Measurements from ENCODE around the gene PRM1. TPM values are rescaled to one million over a fixed set of nuclear protein-coding genes. Genes with fewer than 3 reads are reported as not detected.

PRM1 gene
- total RNA-seq, 1 experiment from 2014 or later, result not detected

GRCh38 chr16:11320170-11320569, 39.0 kb upstream of the PRM1 start:
- no peak for ATAC-seq
- BruUV-seq (replicated peaks), result no TSS peak
- Histone ChIP-seq H3K27me3 (ENCODE audit: control insufficient read depth, insufficient read depth, low read length) (no peaks in the 10 kb centered on the region), H3K9me3 (ENCODE audit: control insufficient read depth, insufficient read depth, low read depth, low read length) (no peaks in the 10 kb centered on the region), H3K4me1 (ENCODE audit: control insufficient read depth, insufficient read depth, low read length) (peaks cover 2% of the 10 kb centered on the region; the same call in 1 of the 2 replicates), H3K36me3 (ENCODE audit: control insufficient read depth, insufficient read depth, low read length) (no peaks in the 10 kb centered on the region), H3K4me3 (ENCODE audit: low read depth in 2 of 2, low read length in 2 of 2) (no peak overlapping the region), H3K27ac (ENCODE audit: low read length) (no peak overlapping the region)
- no peak for TF ChIP-seq TCF7L2 (IDR thresholded peaks at IDR 0.05; ENCODE audit: low read depth, low read length)
- TF ChIP-seq SIN3A (IDR thresholded peaks at IDR 0.05; ENCODE audit: borderline replicate concordance, insufficient read depth, low read depth, low read length), result no peak
- TF ChIP-seq POLR2AphosphoS5 (IDR thresholded peaks at IDR 0.05; ENCODE audit: low read depth, low read length), result no peak
- no peak for DNase-seq (ENCODE audit: low read depth, low spot score)
- ChIA-PET CTCF (no interaction called here), POLR2A (no interaction called here)
- in situ Hi-C loops (cut with HindIII; ENCODE audit: low pct_unique_long_range_greater_than_20kb, low sequenced_read_pairs) (no loop called here), intact Hi-C loops (cut with micrococcal nuclease; ENCODE audit: unreplicated experiment) (no loop called here)

- Histone ChIP-seq H3K9me3 (ENCODE audit: control insufficient read depth, insufficient read depth, low read depth, low read length) (no peaks in the 10 kb centered on the region), H3K27me3 (ENCODE audit: control insufficient read depth, insufficient read depth, low read length) (no peaks in the 10 kb centered on the region), H3K27ac (ENCODE audit: low read length) (no peak overlapping the region), H3K4me3 (ENCODE audit: low read depth in 2 of 2, low read length in 2 of 2) (no peak overlapping the region), H3K4me1 (ENCODE audit: control insufficient read depth, insufficient read depth, low read length) (peaks cover 2% of the 10 kb centered on the region; the same call in 1 of the 2 replicates), H3K36me3 (ENCODE audit: control insufficient read depth, insufficient read depth, low read length) (no peaks in the 10 kb centered on the region)
- ATAC-seq, result no peak
- TF ChIP-seq CTCF (IDR thresholded peaks at IDR 0.05), result no peak
- TF ChIP-seq SIN3A (IDR thresholded peaks at IDR 0.05; ENCODE audit: borderline replicate concordance, insufficient read depth, low read depth, low read length), result no peak
- no peak for TF ChIP-seq TCF7L2 (IDR thresholded peaks at IDR 0.05; ENCODE audit: low read depth, low read length)
- TF ChIP-seq, protein P1, sequence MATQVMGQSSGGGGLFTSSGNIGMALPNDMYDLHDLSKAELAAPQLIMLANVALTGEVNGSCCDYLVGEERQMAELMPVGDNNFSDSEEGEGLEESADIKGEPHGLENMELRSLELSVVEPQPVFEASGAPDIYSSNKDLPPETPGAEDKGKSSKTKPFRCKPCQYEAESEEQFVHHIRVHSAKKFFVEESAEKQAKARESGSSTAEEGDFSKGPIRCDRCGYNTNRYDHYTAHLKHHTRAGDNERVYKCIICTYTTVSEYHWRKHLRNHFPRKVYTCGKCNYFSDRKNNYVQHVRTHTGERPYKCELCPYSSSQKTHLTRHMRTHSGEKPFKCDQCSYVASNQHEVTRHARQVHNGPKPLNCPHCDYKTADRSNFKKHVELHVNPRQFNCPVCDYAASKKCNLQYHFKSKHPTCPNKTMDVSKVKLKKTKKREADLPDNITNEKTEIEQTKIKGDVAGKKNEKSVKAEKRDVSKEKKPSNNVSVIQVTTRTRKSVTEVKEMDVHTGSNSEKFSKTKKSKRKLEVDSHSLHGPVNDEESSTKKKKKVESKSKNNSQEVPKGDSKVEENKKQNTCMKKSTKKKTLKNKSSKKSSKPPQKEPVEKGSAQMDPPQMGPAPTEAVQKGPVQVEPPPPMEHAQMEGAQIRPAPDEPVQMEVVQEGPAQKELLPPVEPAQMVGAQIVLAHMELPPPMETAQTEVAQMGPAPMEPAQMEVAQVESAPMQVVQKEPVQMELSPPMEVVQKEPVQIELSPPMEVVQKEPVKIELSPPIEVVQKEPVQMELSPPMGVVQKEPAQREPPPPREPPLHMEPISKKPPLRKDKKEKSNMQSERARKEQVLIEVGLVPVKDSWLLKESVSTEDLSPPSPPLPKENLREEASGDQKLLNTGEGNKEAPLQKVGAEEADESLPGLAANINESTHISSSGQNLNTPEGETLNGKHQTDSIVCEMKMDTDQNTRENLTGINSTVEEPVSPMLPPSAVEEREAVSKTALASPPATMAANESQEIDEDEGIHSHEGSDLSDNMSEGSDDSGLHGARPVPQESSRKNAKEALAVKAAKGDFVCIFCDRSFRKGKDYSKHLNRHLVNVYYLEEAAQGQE (IDR thresholded peaks at IDR 0.05; ENCODE audit: insufficient read depth in 1 of 2, low read depth in 2 of 2, low read length in 1 of 2), result no peak
- TF ChIP-seq POLR2AphosphoS5 (IDR thresholded peaks at IDR 0.05; ENCODE audit: low read depth, low read length), result no peak
- no peak for DNase-seq (ENCODE audit: low read depth, low spot score)
- ChIA-PET POLR2A (no interaction called here), CTCF (interaction anchor here (0.6 kb wide), 1 partner anchor 321 kb away, joined by 3 read pairs; no protein-coding TSS in a partner anchor)
- no TSS peak for BruUV-seq (replicated peaks)
- intact Hi-C loops (cut with micrococcal nuclease; ENCODE audit: unreplicated experiment), result no loop called here
- in situ Hi-C loops (cut with HindIII; ENCODE audit: low pct_unique_long_range_greater_than_20kb, low sequenced_read_pairs), result no loop called here
Measured at GRCh38 chr16:11319529-11320146, 38.5 kb upstream of the PRM1 start.

DNA sequence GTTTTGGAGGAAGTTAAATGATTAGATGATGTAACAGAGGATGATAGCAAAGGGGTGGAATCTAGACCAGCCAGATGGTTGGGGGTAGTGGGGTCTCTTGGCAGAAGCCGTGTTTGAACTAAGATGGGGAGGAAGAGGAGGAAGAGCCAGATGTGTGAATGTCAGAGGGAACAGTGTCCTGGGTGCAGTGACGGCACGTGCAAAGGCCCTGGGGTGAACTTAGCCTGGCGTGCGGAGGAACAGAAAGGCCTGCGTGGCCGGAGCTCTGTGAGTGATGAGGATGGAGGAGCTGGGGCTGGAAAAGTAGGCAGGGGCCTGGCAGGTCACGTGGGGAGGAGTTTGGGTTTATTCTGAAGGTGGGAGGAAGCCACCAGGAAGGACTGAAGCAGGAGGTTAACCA, 37.7 kb upstream of the PRM1 start:
- CTCF ChIA-PET, result interaction anchor here (0.6 kb wide), 1 partner anchor 322 kb away, joined by 3 read pairs; no protein-coding TSS in a partner anchor
- intact Hi-C loops (cut with micrococcal nuclease; ENCODE audit: unreplicated experiment), result no loop called here

More for the DNA sequence above, 37.7 kb upstream of the PRM1 start:
- in situ Hi-C loops (cut with HindIII; ENCODE audit: low pct_unique_long_range_greater_than_20kb, low sequenced_read_pairs), result no loop called here
- BruUV-seq (replicated peaks), result no TSS peak
- H3K9me3 ChIP-seq (ENCODE audit: control insufficient read depth, insufficient read depth, low read depth, low read length), result no peaks in the 10 kb centered on the region
- TF ChIP-seq, protein P1 (IDR thresholded peaks at IDR 0.05; ENCODE audit: insufficient read depth in 1 of 2, low read depth in 2 of 2, low read length in 1 of 2), result no peak
- no peak for TF ChIP-seq TCF7L2 (IDR thresholded peaks at IDR 0.05; ENCODE audit: low read depth, low read length)
- TF ChIP-seq POLR2AphosphoS5 (IDR thresholded peaks at IDR 0.05; ENCODE audit: low read depth, low read length), result no peak
- no peak for TF ChIP-seq CTCF (IDR thresholded peaks at IDR 0.05)
- TF ChIP-seq SIN3A (IDR thresholded peaks at IDR 0.05; ENCODE audit: borderline replicate concordance, insufficient read depth, low read depth, low read length), result no peak
- H3K4me1 ChIP-seq (ENCODE audit: control insufficient read depth, insufficient read depth, low read length), result peaks cover 2% of the 10 kb centered on the region; the same call in 1 of the 2 replicates
- H3K27ac ChIP-seq (ENCODE audit: low read length), result no peak overlapping the region
- H3K36me3 ChIP-seq (ENCODE audit: control insufficient read depth, insufficient read depth, low read length), result no peaks in the 10 kb centered on the region
- POLR2A ChIA-PET, result no interaction called here
- no peaks in the 10 kb centered on the region for H3K27me3 ChIP-seq (ENCODE audit: control insufficient read depth, insufficient read depth, low read length)
- no peak overlapping the region for H3K4me3 ChIP-seq (ENCODE audit: low read depth in 2 of 2, low read length in 2 of 2)
- ATAC-seq, result no peak
- no peak for DNase-seq (ENCODE audit: low read depth, low spot score)

Data from Panc1 (cell line).